ACC112 (cell line): ENCODE measurements around the gene PPP1R14C.

ENCODE experiments used
- H2AFZ ChIP-seq: fragments of 200-600 bp; sonication (generic); one replicate; pipeline ENCODE4 v1.6.0; 2017; ENCODE audit warnings: antibody characterized with exemption, low read length; ENCODE audit not compliant: unreplicated experiment
- H3K27ac ChIP-seq: fragments of 200-600 bp; sonication (generic); 2 replicates; pipeline ENCODE4 v1.5.1; 2014; ENCODE audit warnings: low read depth, mild to moderate bottlenecking, antibody characterized with exemption, low read length, moderate library complexity
- H3K27me3 ChIP-seq: fragments of 200-600 bp; sonication (generic); 2 replicates; pipeline ENCODE4 v1.6.1; 2014; ENCODE audit warnings: mild to moderate bottlenecking, antibody characterized with exemption, low read length, moderate library complexity, mixed read lengths; ENCODE audit not compliant: insufficient read depth
- H3K36me3 ChIP-seq: fragments of 200-600 bp; sonication (generic); 2 replicates; pipeline ENCODE4 v1.6.1; 2016; ENCODE audit warnings: mild to moderate bottlenecking, antibody characterized with exemption, low read length, moderate library complexity, mixed read lengths; ENCODE audit not compliant: insufficient read depth
- H3K4me1 ChIP-seq: fragments of 200-600 bp; sonication (generic); one replicate; pipeline ENCODE4 v1.6.1; 2016; ENCODE audit warnings: low read length, mixed read lengths; ENCODE audit not compliant: insufficient read depth, unreplicated experiment, control insufficient read depth
- H3K4me3 ChIP-seq: fragments of 200-600 bp; sonication (generic); 2 replicates; pipeline ENCODE4 v1.5.1; 2014; ENCODE audit warnings: mild to moderate bottlenecking, low read depth, low read length
- H3K79me2 ChIP-seq: fragments of 200-600 bp; sonication (generic); one replicate; pipeline ENCODE4 v1.6.0; 2016; ENCODE audit warnings: low read length; ENCODE audit not compliant: control insufficient read depth, unreplicated experiment, insufficient read depth

PPP1R14C gene

GRCh38 chr6:150296890-150297289, 154.0 kb downstream of the PPP1R14C start:
- Histone ChIP-seq H3K36me3 (no peaks in the 10 kb centered on the region), H3K4me3 (no peak overlapping the region), H3K79me2 (no peaks in the 10 kb centered on the region), H3K4me1 (peaks cover 18% of the 10 kb centered on the region), H2AFZ (no peak overlapping the region), H3K27ac (peak overlapping the region; percentile 89), H3K27me3 (no peaks in the 10 kb centered on the region)

- peak overlapping the region; percentile 89 for H3K27ac ChIP-seq
- no peaks in the 10 kb centered on the region for H3K27me3 ChIP-seq
- H2AFZ ChIP-seq: no peak overlapping the region
- H3K79me2 ChIP-seq: no peaks in the 10 kb centered on the region
- H3K4me3 ChIP-seq: peak overlapping the region; percentile 39; the same call in 1 of the 2 replicates
- H3K36me3 ChIP-seq: no peaks in the 10 kb centered on the region
- peaks cover 24% of the 10 kb centered on the region for H3K4me1 ChIP-seq
Measured at GRCh38 chr6:150297327-150298029, 154.6 kb downstream of the PPP1R14C start.

- Histone ChIP-seq H3K27ac (peak overlapping the region; percentile 89), H3K79me2 (no peaks in the 10 kb centered on the region), H3K27me3 (no peaks in the 10 kb centered on the region), H2AFZ (no peak overlapping the region), H3K4me1 (peaks cover 25% of the 10 kb centered on the region), H3K36me3 (no peaks in the 10 kb centered on the region), H3K4me3 (0 out of 2 replicates have a peak overlapping the region, but pooled peaks have one; percentile 39)
Measured at GRCh38 chr6:150298030-150298380, 155.2 kb downstream of the PPP1R14C start.

GRCh38 chr6:150298676-150299075, 155.8 kb downstream of the PPP1R14C start:
- Histone ChIP-seq H3K27ac (no peak overlapping the region), H3K4me1 (peaks cover 19% of the 10 kb centered on the region), H3K27me3 (no peaks in the 10 kb centered on the region), H3K36me3 (no peaks in the 10 kb centered on the region), H3K79me2 (no peaks in the 10 kb centered on the region), H3K4me3 (no peak overlapping the region), H2AFZ (no peak overlapping the region)
